Stimulated activated effector memory CD8-positive, alpha-beta T cell treated with anti-CD3 and anti-CD28 coated beads, Interleukin-12 subunit alpha, Interleukin-12 subunit beta, amount 100 ng/mL, for 72 hours (primary cell): ENCODE data around the gene TMEM150A.

ENCODE experiments used
- ATAC-seq: fragments of 150-1000 bp; cut with Tn5 transposase; 2 replicates; pipeline ENCODE4 v1.10.0; 2021
- DNase-seq, 2 donors: peaks; one replicate each; pipeline ENCODE4 v3.0.0; 2021 to 2022; ENCODE audit warnings: low spot score in 2 of 2
- H3K27ac Mint-ChIP-seq: one replicate; pipeline ENCODE4 v1.8.0; 2022; ENCODE audit warnings: mild to moderate bottlenecking, mixed read lengths
- H3K36me3 Mint-ChIP-seq: one replicate; pipeline ENCODE4 v1.8.0; 2022; ENCODE audit warnings: mild to moderate bottlenecking, mixed read lengths
- H3K4me1 Mint-ChIP-seq: one replicate; pipeline ENCODE4 v1.8.0; 2022; ENCODE audit warnings: mixed read lengths
- H3K4me3 Mint-ChIP-seq: one replicate; pipeline ENCODE4 v1.8.0; 2022; ENCODE audit warnings: mild to moderate bottlenecking, mixed read lengths
- H3K9me3 Mint-ChIP-seq: one replicate; pipeline ENCODE4 v1.8.0; 2022; ENCODE audit warnings: mixed read lengths

TMEM150A gene

DNA sequence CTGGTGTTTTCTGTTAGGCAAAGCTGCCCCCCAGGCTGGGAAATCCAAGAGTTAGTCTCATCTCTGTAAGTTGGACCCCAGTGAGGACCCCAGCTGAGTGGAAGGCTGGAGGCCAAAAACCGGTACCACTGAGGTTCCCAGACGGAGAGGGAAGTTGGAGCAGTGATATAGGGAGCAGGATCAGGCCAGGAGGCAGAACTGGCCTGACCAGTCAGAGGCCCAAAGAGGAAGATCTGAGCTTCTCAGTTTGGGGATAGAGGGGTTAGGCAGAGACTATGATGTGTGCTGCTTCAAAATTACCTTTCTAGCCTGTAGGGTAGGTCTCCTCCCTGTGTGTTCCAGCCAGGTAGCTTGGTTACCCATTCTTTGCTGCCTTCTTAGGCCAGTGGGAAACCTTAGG is 11.5 kb downstream of the TMEM150A start:
- ATAC-seq, result no peak
- no peak overlapping the region for H3K4me3 Mint-ChIP-seq
- no peak for DNase-seq
- H3K9me3 Mint-ChIP-seq, result no peaks in the 10 kb centered on the region
- peaks cover 36% of the 10 kb centered on the region for H3K4me1 Mint-ChIP-seq
- H3K27ac Mint-ChIP-seq, result peak overlapping the region; percentile 52
- H3K36me3 Mint-ChIP-seq, result peaks cover 9% of the 10 kb centered on the region

GRCh38 chr2:85589982-85590791 is 12.3 kb downstream of the TMEM150A start:
- Mint-ChIP-seq H3K36me3 (peaks cover 1% of the 10 kb centered on the region), H3K4me3 (no peak overlapping the region), H3K27ac (peak overlapping the region; percentile 66), H3K4me1 (peaks cover 39% of the 10 kb centered on the region), H3K9me3 (no peaks in the 10 kb centered on the region)
- DNase-seq (no peak), ATAC-seq (no peak)

DNA sequence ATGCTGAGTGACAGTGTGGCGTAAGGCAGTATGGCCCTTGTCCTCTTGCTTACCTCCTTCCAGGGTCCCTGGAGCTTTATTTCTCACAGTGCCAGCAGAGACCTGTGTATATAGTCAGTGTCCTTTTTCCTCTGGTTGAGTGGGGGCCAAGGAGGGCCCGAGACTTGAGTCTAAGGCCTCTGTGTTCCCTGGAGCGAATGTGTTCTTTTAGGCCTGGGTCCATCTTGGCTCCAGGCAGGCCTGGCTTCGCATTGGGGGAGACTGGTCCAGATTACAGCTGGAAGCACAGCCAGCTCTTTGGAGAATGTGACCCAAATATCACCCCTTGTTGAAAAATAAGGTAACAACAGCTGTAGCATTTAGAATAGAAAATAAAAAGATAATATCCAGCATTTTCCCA is 13.3 kb downstream of the TMEM150A start:
- H3K4me3 Mint-ChIP-seq, result no peak overlapping the region
- ATAC-seq (no peak), DNase-seq (no peak)
- H3K9me3 Mint-ChIP-seq, result no peaks in the 10 kb centered on the region
- H3K27ac Mint-ChIP-seq, result peak overlapping the region; percentile 21
- peaks cover 38% of the 10 kb centered on the region for H3K4me1 Mint-ChIP-seq
- H3K36me3 Mint-ChIP-seq, result no peaks in the 10 kb centered on the region

- no peak for ATAC-seq
- no peaks in the 10 kb centered on the region for H3K36me3 Mint-ChIP-seq
- H3K9me3 Mint-ChIP-seq, result no peaks in the 10 kb centered on the region
- DNase-seq, result no peak
- H3K4me1 Mint-ChIP-seq, result peaks cover 38% of the 10 kb centered on the region
- peak overlapping the region; percentile 21 for H3K27ac Mint-ChIP-seq
- H3K4me3 Mint-ChIP-seq, result no peak overlapping the region
Measured at GRCh38 chr2:85588645-85589044, 13.9 kb downstream of the TMEM150A start.

DNA sequence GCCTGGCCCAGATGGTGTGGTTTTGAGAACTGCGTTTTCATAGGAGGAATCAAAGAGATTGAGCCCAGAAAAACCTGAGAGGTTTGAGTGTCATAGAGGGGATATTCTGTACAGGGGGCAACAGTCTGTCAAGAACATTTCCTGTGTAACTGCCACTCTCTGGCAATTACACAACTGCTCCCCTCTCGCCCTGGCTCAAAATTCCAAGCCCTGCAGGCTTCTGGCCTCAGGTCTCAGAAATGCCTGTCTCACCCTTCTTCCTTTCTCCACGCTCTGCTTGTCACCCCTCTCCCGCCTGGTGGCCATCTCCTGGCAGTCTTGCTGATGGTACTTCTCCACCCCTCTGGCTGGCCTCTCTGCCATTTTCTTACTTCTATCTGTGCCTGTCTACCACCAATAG is 14.3 kb downstream of the TMEM150A start:
- DNase-seq, result no peak
- H3K4me3 Mint-ChIP-seq, result no peak overlapping the region
- H3K27ac Mint-ChIP-seq, result peak overlapping the region; percentile 21

GRCh38 chr2:85585781-85586105 is 16.8 kb downstream of the TMEM150A start:
- no peak for DNase-seq
- peaks cover 49% of the 10 kb centered on the region for H3K4me1 Mint-ChIP-seq

More for the DNA sequence above, 14.3 kb downstream of the TMEM150A start:
- H3K36me3 Mint-ChIP-seq, result no peaks in the 10 kb centered on the region
- ATAC-seq, result no peak
- H3K4me1 Mint-ChIP-seq, result peaks cover 42% of the 10 kb centered on the region
- no peaks in the 10 kb centered on the region for H3K9me3 Mint-ChIP-seq

DNA sequence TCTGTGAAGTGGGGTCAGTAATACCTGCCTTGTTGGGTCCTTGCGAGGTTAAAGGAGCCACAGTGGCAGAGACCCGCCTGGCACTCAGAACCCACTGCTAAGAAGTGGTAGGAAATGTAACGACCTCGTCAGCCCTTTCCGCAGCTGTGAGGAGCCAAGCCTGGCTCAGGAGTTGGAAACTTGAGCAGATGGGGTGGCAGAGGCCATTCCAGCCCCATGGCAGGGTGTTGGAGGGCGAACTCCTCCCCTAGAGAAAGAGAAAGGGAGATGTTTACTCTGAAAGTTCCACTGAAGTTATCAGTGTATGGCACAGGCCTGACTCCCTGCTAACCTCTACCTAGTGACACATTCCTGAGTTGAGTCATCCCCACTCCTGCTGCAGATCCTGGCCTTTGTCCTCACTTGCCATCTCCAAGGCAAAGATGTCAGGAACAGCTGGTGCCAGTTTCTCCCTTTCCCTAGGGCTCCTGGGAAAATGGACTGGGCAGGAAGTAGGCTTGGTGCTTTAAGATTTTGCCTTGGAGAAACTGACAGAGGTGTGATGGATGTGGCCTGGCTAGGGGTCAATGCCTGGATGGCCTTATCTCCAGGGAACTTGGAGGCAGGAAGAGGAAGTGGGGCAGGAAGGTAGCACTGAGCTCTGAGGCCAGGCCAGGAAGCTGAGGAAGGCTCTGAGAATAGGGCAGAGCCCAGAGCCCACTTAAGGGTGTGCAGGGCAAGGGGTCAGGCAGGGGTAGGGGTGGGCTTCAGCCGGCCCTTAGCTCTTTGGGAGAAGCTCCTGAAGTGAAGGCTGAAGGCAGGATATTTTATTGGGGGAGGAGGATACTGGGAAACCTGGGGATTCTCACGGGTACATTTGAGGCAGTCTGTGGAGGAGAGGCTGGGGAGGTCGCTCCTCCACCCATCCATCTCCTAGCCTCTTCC is 17.4 kb downstream of the TMEM150A start:
- Mint-ChIP-seq H3K36me3 (peaks cover 26% of the 10 kb centered on the region), H3K9me3 (no peaks in the 10 kb centered on the region), H3K4me1 (peaks cover 51% of the 10 kb centered on the region), H3K27ac (peak overlapping the region; percentile 90), H3K4me3 (peak overlapping the region; percentile 75)
- ATAC-seq, result peak; percentile 77
- DNase-seq, result no peak

More at GRCh38 chr2:85585781-85586105, 16.8 kb downstream of the TMEM150A start:
- Mint-ChIP-seq H3K4me3 (peak overlapping the region; percentile 75), H3K36me3 (peaks cover 20% of the 10 kb centered on the region), H3K9me3 (no peaks in the 10 kb centered on the region), H3K27ac (peak overlapping the region; percentile 90)
- ATAC-seq, result no peak

DNA sequence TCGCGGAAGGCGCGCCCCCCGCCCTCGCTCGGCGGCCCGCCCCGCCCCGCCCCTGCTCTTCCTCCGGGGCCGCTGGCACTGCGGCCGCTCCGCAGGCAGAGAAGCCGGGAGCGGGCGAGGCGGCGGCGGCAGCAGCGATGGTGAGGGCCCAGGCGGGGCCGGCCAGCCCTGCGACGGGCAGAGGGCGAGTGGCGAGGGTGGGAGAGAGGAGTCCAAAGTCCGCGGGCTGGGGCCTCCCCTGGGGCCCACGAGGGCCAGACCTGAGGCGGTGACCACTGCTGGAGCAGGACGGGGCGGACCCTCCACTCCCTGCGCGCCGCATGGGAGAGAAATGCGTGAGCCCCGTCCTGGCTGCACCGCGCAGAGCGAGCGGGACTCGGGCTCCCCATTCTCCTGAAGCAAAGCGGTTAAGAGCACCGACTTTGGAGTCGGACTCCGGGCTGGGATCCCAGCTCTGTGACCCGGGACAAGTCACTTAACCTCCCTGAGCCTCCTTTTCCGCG is 18.1 kb downstream of the TMEM150A start, which contains the start of gene VAMP5:
Gene VAMP5, plus strand, starts transcription at position 78 of the 503 bp plus-strand sequence. Its CDS starts 60 bp downstream, at position 138.
- Mint-ChIP-seq H3K9me3 (no peaks in the 10 kb centered on the region), H3K36me3 (peaks cover 27% of the 10 kb centered on the region), H3K4me3 (peak within 1 kb of the TSS; percentile 75), H3K27ac (peak within 1 kb of the TSS; percentile 90), H3K4me1 (peaks cover 52% of the 10 kb centered on the region)
- DNase-seq (no peak), ATAC-seq (peak; percentile 66)

DNA sequence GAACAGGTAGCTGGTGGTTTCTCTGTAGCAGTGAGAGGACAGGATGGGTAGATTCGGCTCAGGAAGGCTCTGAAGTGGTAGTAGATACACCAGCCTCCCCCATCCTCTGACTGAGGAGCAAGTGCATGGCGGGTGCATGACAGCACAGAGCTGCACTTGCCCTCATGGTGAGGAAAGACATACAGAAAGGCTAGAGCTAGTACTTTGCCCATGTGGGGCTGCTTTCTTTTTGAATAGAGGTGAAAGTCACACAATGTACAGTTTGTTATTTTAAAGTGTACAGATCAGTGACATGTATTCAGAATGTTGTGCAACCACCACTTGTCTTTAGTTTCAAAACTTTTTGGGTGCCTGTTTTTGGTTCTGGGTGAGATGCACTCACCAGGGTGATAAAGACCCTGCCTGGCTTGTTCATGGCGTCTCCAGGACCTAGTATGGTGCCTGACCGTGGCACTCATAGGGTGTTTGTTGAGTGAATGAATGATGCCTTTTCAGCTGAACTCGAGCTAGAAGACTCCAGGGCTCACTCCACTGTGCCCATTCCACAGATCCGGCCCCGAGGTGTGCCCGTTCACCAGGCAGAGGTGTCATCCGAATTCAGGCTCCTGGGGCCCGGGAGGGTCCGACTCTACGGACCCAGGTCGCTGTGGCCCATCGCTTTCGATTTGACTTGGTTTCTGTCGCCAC is 18.7 kb downstream of the TMEM150A start:
- Mint-ChIP-seq H3K27ac (peak overlapping the region; percentile 90), H3K4me1 (peaks cover 55% of the 10 kb centered on the region), H3K9me3 (no peaks in the 10 kb centered on the region), H3K4me3 (peak overlapping the region; percentile 75), H3K36me3 (peaks cover 27% of the 10 kb centered on the region)
- DNase-seq, result peak in 1 of 2 donors; percentile 68
- peak; percentile 63 for ATAC-seq

DNA sequence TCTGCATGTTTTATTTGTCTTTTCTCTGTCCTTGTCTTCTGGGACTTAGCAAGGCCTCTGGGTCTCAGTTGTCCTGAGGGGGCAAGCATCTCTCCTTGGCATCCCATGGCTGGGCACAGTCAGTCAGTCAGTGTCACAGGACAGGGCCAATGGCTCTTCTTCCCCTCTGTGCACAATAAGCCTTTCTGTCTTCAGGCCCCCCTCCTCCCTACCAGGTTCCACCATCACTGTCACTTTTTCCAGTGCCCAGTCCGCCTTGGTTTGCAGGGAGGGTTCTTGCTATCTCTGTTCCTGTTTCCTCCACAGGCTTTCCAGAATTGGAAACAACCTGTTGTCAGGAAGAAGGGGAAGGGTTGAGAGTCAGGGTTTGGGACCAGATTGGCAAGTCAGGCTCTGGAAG is 20.0 kb downstream of the TMEM150A start:
- Mint-ChIP-seq H3K36me3 (peaks cover 27% of the 10 kb centered on the region), H3K4me3 (no peak overlapping the region), H3K9me3 (no peaks in the 10 kb centered on the region), H3K4me1 (peaks cover 56% of the 10 kb centered on the region), H3K27ac (peak overlapping the region; percentile 90)
- DNase-seq (no peak), ATAC-seq (no peak)

- Mint-ChIP-seq H3K4me3 (no peak overlapping the region), H3K36me3 (peaks cover 27% of the 10 kb centered on the region), H3K27ac (peak overlapping the region; percentile 67), H3K4me1 (peaks cover 50% of the 10 kb centered on the region), H3K9me3 (no peaks in the 10 kb centered on the region)
- ATAC-seq (no peak), DNase-seq (no peak)
Measured at GRCh38 chr2:85580206-85580605, 22.3 kb downstream of the TMEM150A start.

GRCh38 chr2:85579266-85579935 is 23.1 kb downstream of the TMEM150A start:
- peak overlapping the region; percentile 96 for H3K27ac Mint-ChIP-seq
- H3K36me3 Mint-ChIP-seq, result peaks cover 27% of the 10 kb centered on the region

GRCh38 chr2:85578243-85579180 is 24.0 kb downstream of the TMEM150A start:
- peaks cover 39% of the 10 kb centered on the region for H3K4me1 Mint-ChIP-seq
- DNase-seq (no peak), ATAC-seq (peak; percentile 49)
- peaks cover 27% of the 10 kb centered on the region for H3K36me3 Mint-ChIP-seq
- no peaks in the 10 kb centered on the region for H3K9me3 Mint-ChIP-seq
- H3K4me3 Mint-ChIP-seq, result peak overlapping the region; percentile 94
- H3K27ac Mint-ChIP-seq, result peak overlapping the region; percentile 96

More at GRCh38 chr2:85579266-85579935, 23.1 kb downstream of the TMEM150A start:
- ATAC-seq (no peak), DNase-seq (no peak)
- Mint-ChIP-seq H3K9me3 (no peaks in the 10 kb centered on the region), H3K4me1 (peaks cover 44% of the 10 kb centered on the region), H3K4me3 (peak overlapping the region; percentile 94)
